H1 (cell line): Measurements from ENCODE around the gene CASS4. TPM values are rescaled to one million over a fixed set of nuclear protein-coding genes. Genes with fewer than 3 reads are reported as not detected.

Experiments used
- CTCF ChIA-PET: fragments of 300-600 bp; sonication (Branson Sonifier 250); formaldehyde crosslinking; loops from one replicate; lab custom pipeline; 2021; ENCODE audit not compliant: partially characterized antibody; lab: Charles Lee
- POLR2A ChIA-PET: fragments of 300-600 bp; sonication (Branson Sonifier 250); formaldehyde crosslinking; loops from one replicate; lab custom pipeline; 2021; ENCODE audit warnings: inconsistent platforms; ENCODE audit not compliant: partially characterized antibody; lab: Charles Lee
- DNase-seq, 2 experiments: peaks; one replicate each; pipeline versions ENCODE4 v3.0.0 to v3.0.0-alpha.2; 2010 to 2022; ENCODE audit warnings: low spot score in 2 of 2, low read depth in 1 of 2, mixed read lengths in 1 of 2
- FAIRE-seq: peaks from 2 replicates; lab custom pipeline; 2011; peaks lifted over from hg19 to GRCh38; lab: Jason Lieb, UNC
- H2AFZ ChIP-seq: 2 replicates; pipeline ENCODE4 v1.8.1; 2012; ENCODE audit warnings: low read length, inconsistent platforms
- H2AK5ac ChIP-seq: 2 replicates; pipeline ENCODE4 v1.6.1; 2013; ENCODE audit warnings: low read depth, low read length
- H2BK120ac ChIP-seq: replicated peaks from 2 replicates; pipeline ENCODE3; 2013; ENCODE audit warnings: low read depth, low read length, inconsistent platforms
- H2BK12ac ChIP-seq: 2 replicates; pipeline ENCODE4 v1.6.1; 2013; ENCODE audit warnings: low read depth, low read length
- H2BK15ac ChIP-seq: 2 replicates; pipeline ENCODE4 v1.6.1; 2013; ENCODE audit warnings: low read length
- H2BK20ac ChIP-seq: 2 replicates; pipeline ENCODE4 v1.6.1; 2013; ENCODE audit warnings: low read length
- H2BK5ac ChIP-seq: 2 replicates; pipeline ENCODE4 v1.6.1; 2013; ENCODE audit warnings: low read depth, low read length
- H3K14ac ChIP-seq: 2 replicates; pipeline ENCODE4 v1.6.1; 2013; ENCODE audit warnings: inconsistent platforms; ENCODE audit not compliant: insufficient read length
- H3K18ac ChIP-seq: 2 replicates; pipeline ENCODE4 v1.6.1; 2013; ENCODE audit warnings: low read length; ENCODE audit errors: extremely low read depth
- H3K23ac ChIP-seq: 2 replicates; pipeline ENCODE4 v1.6.1; 2013; ENCODE audit warnings: inconsistent platforms; ENCODE audit not compliant: insufficient read length
- H3K23me2 ChIP-seq: 2 replicates; pipeline ENCODE4 v1.6.1; 2013; ENCODE audit warnings: low read depth, low read length
- H3K27ac ChIP-seq: 2 replicates; pipeline ENCODE4 v1.6.1; 2011; ENCODE audit warnings: low read depth, low read length, inconsistent platforms
- H3K27me3 ChIP-seq, 4 experiments: replicated peaks in 1 of 4; 1 replicate in 1 of 4; 2 replicates in 3 of 4; pipeline versions ENCODE4 v1.6.1 to v1.8.1; 2011 to 2013; ENCODE audit warnings: low read length in 3 of 4, mild to moderate bottlenecking in 3 of 4, inconsistent platforms in 2 of 4, mixed read lengths in 2 of 4, moderate library complexity in 1 of 4; ENCODE audit not compliant: control insufficient read depth in 3 of 4, insufficient read depth in 3 of 4; ENCODE audit errors: extremely low read depth in 1 of 4
- H3K36me3 ChIP-seq, 4 experiments: 2 replicates each; pipeline versions ENCODE4 v1.6.1 to v1.8.1; 2011 to 2013; ENCODE audit warnings: mild to moderate bottlenecking in 4 of 4, low read length in 3 of 4, moderate library complexity in 2 of 4, control low read depth in 1 of 4, inconsistent platforms in 1 of 4; ENCODE audit not compliant: insufficient read depth in 4 of 4, control insufficient read depth in 2 of 4
- H3K4ac ChIP-seq: replicated peaks from 2 replicates; pipeline ENCODE3; 2013; ENCODE audit warnings: low read length, low read depth, mixed read lengths, inconsistent platforms; ENCODE audit not compliant: insufficient read length
- H3K4me1 ChIP-seq, 4 experiments: replicated peaks in 1 of 4; 1 replicate in 1 of 4; 2 replicates in 3 of 4; pipeline versions ENCODE4 v1.6.1 to v1.8.1; 2011 to 2013; ENCODE audit warnings: low read length in 3 of 4, inconsistent platforms in 2 of 4, mixed read lengths in 1 of 4; ENCODE audit not compliant: insufficient read depth in 4 of 4, control insufficient read depth in 3 of 4
- H3K4me2 ChIP-seq, 2 experiments: 2 replicates each; pipeline versions ENCODE4 v1.6.1 to v1.8.1; 2011 to 2013; ENCODE audit warnings: low read depth in 2 of 2, low read length in 2 of 2, control low read depth in 1 of 2, inconsistent platforms in 1 of 2, mild to moderate bottlenecking in 1 of 2; ENCODE audit not compliant: insufficient read depth in 1 of 2
- H3K4me3 ChIP-seq, 4 experiments: fragments of 200-600, 300-600 bp in 1 of 4; sonication (generic), shearing (Covaris generic), sonication (Bioruptor Twin) in 1 of 4; 2 replicates each; pipeline versions ENCODE4 v1.5.1 to v1.8.1; 2011 to 2016; ENCODE audit warnings: low read length in 4 of 4, low read depth in 3 of 4, control low read depth in 2 of 4, inconsistent platforms in 2 of 4, mild to moderate bottlenecking in 2 of 4, mixed read lengths in 1 of 4, moderate library complexity in 1 of 4; ENCODE audit not compliant: insufficient read depth in 2 of 4; ENCODE audit errors: extremely low read depth in 1 of 4
- H3K56ac ChIP-seq: replicated peaks from 2 replicates; pipeline ENCODE3; 2013; ENCODE audit warnings: low read depth, mild to moderate bottlenecking, mixed read lengths, low read length, inconsistent platforms; ENCODE audit not compliant: insufficient read length
- H3K79me1 ChIP-seq: 2 replicates; pipeline ENCODE4 v1.6.1; 2013; ENCODE audit warnings: low read depth, low read length, control low read depth
- H3K79me2 ChIP-seq, 2 experiments: 2 replicates each; pipeline versions ENCODE4 v1.6.1 to v1.8.1; 2012 to 2013; ENCODE audit warnings: low read length in 2 of 2, mild to moderate bottlenecking in 2 of 2, inconsistent platforms in 1 of 2; ENCODE audit not compliant: insufficient read depth in 2 of 2, control insufficient read depth in 1 of 2
- H3K9ac ChIP-seq, 4 experiments: replicated peaks in 1 of 4; 1 replicate in 1 of 4; 2 replicates in 3 of 4; pipeline versions ENCODE4 v1.6.1 to v1.8.1; 2011 to 2013; ENCODE audit warnings: low read depth in 3 of 4, low read length in 3 of 4, control low read depth in 2 of 4, mild to moderate bottlenecking in 2 of 4, moderate library complexity in 2 of 4, inconsistent platforms in 1 of 4; ENCODE audit errors: extremely low read depth in 1 of 4
- H3K9me3 ChIP-seq, 2 experiments: 2 replicates each; pipeline versions ENCODE4 v1.6.1 to v1.8.1; 2012 to 2013; ENCODE audit warnings: mild to moderate bottlenecking in 2 of 2, moderate library complexity in 2 of 2, control low read depth in 1 of 2, inconsistent platforms in 1 of 2, low read depth in 1 of 2, low read length in 1 of 2, mixed read lengths in 1 of 2; ENCODE audit not compliant: insufficient read depth in 2 of 2
- H4K20me1 ChIP-seq, 2 experiments: replicated peaks in 1 of 2; 2 replicates each; pipeline versions ENCODE3 to v1.8.1; 2011 to 2013; ENCODE audit warnings: inconsistent platforms in 2 of 2, low read length in 2 of 2, mild to moderate bottlenecking in 1 of 2; ENCODE audit not compliant: insufficient read depth in 2 of 2, control insufficient read depth in 1 of 2
- H4K5ac ChIP-seq: 2 replicates; pipeline ENCODE4 v1.6.1; 2013; ENCODE audit warnings: low read length, low read depth, mixed read lengths, inconsistent platforms; ENCODE audit not compliant: insufficient read length
- H4K8ac ChIP-seq: 2 replicates; pipeline ENCODE4 v1.8.0; 2013; ENCODE audit warnings: mild to moderate bottlenecking, moderate library complexity, low read length, inconsistent platforms; ENCODE audit not compliant: insufficient read depth; ENCODE audit errors: extremely low read depth
- H4K91ac ChIP-seq: replicated peaks from 2 replicates; pipeline ENCODE3; 2013; ENCODE audit warnings: low read length, mixed read lengths, inconsistent platforms; ENCODE audit not compliant: insufficient read length
- BACH1 ChIP-seq: IDR thresholded peaks from 2 replicates; pipeline ENCODE4 v1.6.1; 2012; ENCODE audit warnings: low read length, improper control_type of control experiment
- CBX5 ChIP-seq: fragments of 300-800, 300-1000 bp; sonication (generic); IDR thresholded peaks from 2 replicates; pipeline ENCODE4 v1.7.1; 2016; ENCODE audit warnings: antibody characterized with exemption, low read length, low read depth
- CBX8 ChIP-seq: fragments of 300-800, 300-1000 bp; sonication (generic); IDR thresholded peaks from 2 replicates; pipeline ENCODE4 v1.7.1; 2016; ENCODE audit warnings: low read depth, low read length, borderline replicate concordance
- EZH2 ChIP-seq: fragments of 200-600 bp; sonication (generic); IDR thresholded peaks from 2 replicates; pipeline ENCODE4 v1.7.1; 2012; ENCODE audit warnings: low read depth, mild to moderate bottlenecking, moderate library complexity, low read length, inconsistent platforms; ENCODE audit not compliant: severe bottlenecking
- GABPA ChIP-seq: IDR thresholded peaks from 2 replicates; pipeline ENCODE4 v1.6.1; 2011; ENCODE audit warnings: mild to moderate bottlenecking, low read length, moderate library complexity, borderline replicate concordance; ENCODE audit not compliant: insufficient read depth
- JUND ChIP-seq: IDR thresholded peaks from 2 replicates; pipeline ENCODE4 v1.6.1; 2011; ENCODE audit warnings: mild to moderate bottlenecking, improper control_type of control experiment, low read length
- MAFK ChIP-seq: IDR thresholded peaks from 2 replicates; pipeline ENCODE4 v1.6.1; 2012; ENCODE audit warnings: low read depth, mild to moderate bottlenecking, improper control_type of control experiment, low read length
- POU5F1 ChIP-seq: IDR thresholded peaks from 2 replicates; pipeline ENCODE4 v1.6.1; 2011; ENCODE audit warnings: low read depth, mild to moderate bottlenecking, low read length, moderate library complexity
- TAF7 ChIP-seq: optimal IDR thresholded peaks from 2 replicates; pipeline ENCODE3; 2011; ENCODE audit warnings: low read depth, mild to moderate bottlenecking, inconsistent platforms, low read length, moderate library complexity, borderline replicate concordance
- TCF12 ChIP-seq: IDR thresholded peaks from 2 replicates; pipeline ENCODE4 v1.6.1; 2011; ENCODE audit warnings: low read depth, mild to moderate bottlenecking, low read length
- YY1 ChIP-seq: IDR thresholded peaks from 2 replicates; pipeline ENCODE4 v1.6.1; 2011; ENCODE audit warnings: low read depth, mild to moderate bottlenecking, low read length
- WGBS, 2 experiments: shearing (Covaris generic) in 1 of 2; methylation state at CpG; one replicate each; pipeline versions ENCODE4 v1.1.6 to v1.1.7; 2013 to 2015; ENCODE audit warnings: low lambda C conversion rate in 2 of 2, mixed read lengths in 2 of 2, inconsistent platforms in 1 of 2, low coverage in 1 of 2, missing lambda C conversion rate in 1 of 2; ENCODE audit not compliant: insufficient replicate concordance in 2 of 2, insufficient coverage in 1 of 2, insufficient read length in 1 of 2; ENCODE audit errors: extremely low coverage in 1 of 2, missing lambda C conversion rate in 1 of 2; 5-methylcytosine and 5-hydroxymethylcytosine counted together
- polyA plus RNA-seq, 7 experiments: library from polyadenylated mRNA; depleted of rRNA in 3 of 7; stranded (reverse) in 5 of 7; unstranded in 2 of 7; fragments of >200 nt in 5 of 7; fragments of 200-250 nt in 2 of 7; gene quantifications; 1 replicate in 5 of 7; 2 replicates in 1 of 7; 4 replicates in 1 of 7; pipeline versions ENCODE4 v1.2.1 to v1.2.3, GENCODE V29; 2011 to 2013; ENCODE audit warnings: missing spikeins in 2 of 7, mixed read lengths in 2 of 7
- total RNA-seq: library from RNA; stranded (reverse); fragmentation: NEBNext Ultra II Directional; extraction: Animal tissue kit (Norgen Biotek cat#: 25700); gene quantifications from 2 replicates; pipeline ENCODE4 v1.2.1, GENCODE V29; 2021
- TF ChIP-seq, protein P1 (sequence below), 3 experiments: IDR thresholded peaks; 1 replicate in 2 of 3; 2 replicates in 1 of 3; pipeline versions ENCODE4 v1.5.1 to v1.6.1; 2011; ENCODE audit warnings: low read length in 3 of 3, mild to moderate bottlenecking in 3 of 3, inconsistent platforms in 2 of 3, low read depth in 1 of 3, moderate library complexity in 1 of 3; ENCODE audit not compliant: insufficient read depth in 1 of 3; ENCODE audit errors: control extremely low read depth in 1 of 3

Gene CASS4
- total and polyA plus RNA-seq, 2 of the 8 experiments (the other 6 are each of a cell fraction or from before 2014, with no cell fraction given), result not detected

DNA sequence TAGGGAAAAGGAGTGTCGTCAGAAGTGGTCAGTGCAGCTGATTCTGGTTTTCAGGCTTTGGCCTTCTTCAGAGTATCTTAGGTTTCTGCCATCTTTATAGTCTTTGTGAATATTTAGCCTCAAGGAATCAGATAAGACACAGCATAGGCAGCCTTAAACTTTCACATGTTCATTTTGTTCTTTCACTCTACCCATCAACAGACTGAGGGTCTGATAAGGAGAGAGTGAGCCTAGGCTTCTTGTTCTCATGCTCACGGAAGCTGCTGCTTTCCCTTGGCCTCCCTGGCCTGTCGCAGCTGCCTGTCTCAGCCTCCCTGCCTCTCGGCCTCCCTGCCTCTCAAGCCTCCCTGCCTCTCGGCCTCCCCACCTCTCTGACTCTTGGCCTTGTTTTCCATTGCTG, 76.5 kb downstream of the CASS4 start:
- H3K27me3 ChIP-seq, result no peaks in the 10 kb centered on the region
- H2AFZ ChIP-seq, result no peak overlapping the region
- H3K23ac ChIP-seq, result no peak overlapping the region
- H3K14ac ChIP-seq, result no peak overlapping the region
- no peak overlapping the region for H4K91ac ChIP-seq
- no peak overlapping the region for H3K4me3 ChIP-seq
- H2BK120ac ChIP-seq, result no peak overlapping the region
- H3K18ac ChIP-seq, result no peak overlapping the region
- H3K23me2 ChIP-seq, result no peaks in the 10 kb centered on the region
- H3K4me1 ChIP-seq, result no peaks in the 10 kb centered on the region
- H3K9me3 ChIP-seq, result no peaks in the 10 kb centered on the region
- DNase-seq (no peak), FAIRE-seq (no peak)
- ChIA-PET CTCF (interaction anchor here (1.2 to 3.1 kb wide), 2 partner anchors 16 to 63 kb away, joined by 3 to 14 read pairs; no protein-coding TSS in a partner anchor), POLR2A (interaction anchor here (0.6 kb wide), 1 partner anchor 76 kb away, joined by 3 read pairs; no protein-coding TSS in a partner anchor)
- H2BK20ac ChIP-seq, result no peak overlapping the region
- H3K4me2 ChIP-seq, result no peak overlapping the region
- no peak overlapping the region for H3K4ac ChIP-seq
- H3K27ac ChIP-seq, result no peak overlapping the region
- peaks cover 2 to 13% (median 6%) of the 10 kb centered on the region in 4 experiments; a peak in 5 of 8 replicates for H3K36me3 ChIP-seq
- H4K8ac ChIP-seq, result no peak overlapping the region
- peaks cover 0 to 4% of the 10 kb centered on the region in 2 experiments for H4K20me1 ChIP-seq
- H2BK5ac ChIP-seq, result no peak overlapping the region
- H3K79me1 ChIP-seq, result no peaks in the 10 kb centered on the region; the same call in 1 of the 2 replicates
- H2AK5ac ChIP-seq, result no peak overlapping the region
- WGBS, 2 experiments, result 95% methylated on average over 5 of the region's 5 CpGs; no CpG with 5 or more reads in 1 of the 2 experiments
- no peak overlapping the region for H3K56ac ChIP-seq
- H3K79me2 ChIP-seq, result no peaks in the 10 kb centered on the region; a peak in 1 of 4 replicates
- H2BK12ac ChIP-seq, result no peak overlapping the region
- H3K9ac ChIP-seq, result no peak overlapping the region
- no peak overlapping the region for H2BK15ac ChIP-seq
- no peak overlapping the region for H4K5ac ChIP-seq
- TF ChIP-seq, protein P1, sequence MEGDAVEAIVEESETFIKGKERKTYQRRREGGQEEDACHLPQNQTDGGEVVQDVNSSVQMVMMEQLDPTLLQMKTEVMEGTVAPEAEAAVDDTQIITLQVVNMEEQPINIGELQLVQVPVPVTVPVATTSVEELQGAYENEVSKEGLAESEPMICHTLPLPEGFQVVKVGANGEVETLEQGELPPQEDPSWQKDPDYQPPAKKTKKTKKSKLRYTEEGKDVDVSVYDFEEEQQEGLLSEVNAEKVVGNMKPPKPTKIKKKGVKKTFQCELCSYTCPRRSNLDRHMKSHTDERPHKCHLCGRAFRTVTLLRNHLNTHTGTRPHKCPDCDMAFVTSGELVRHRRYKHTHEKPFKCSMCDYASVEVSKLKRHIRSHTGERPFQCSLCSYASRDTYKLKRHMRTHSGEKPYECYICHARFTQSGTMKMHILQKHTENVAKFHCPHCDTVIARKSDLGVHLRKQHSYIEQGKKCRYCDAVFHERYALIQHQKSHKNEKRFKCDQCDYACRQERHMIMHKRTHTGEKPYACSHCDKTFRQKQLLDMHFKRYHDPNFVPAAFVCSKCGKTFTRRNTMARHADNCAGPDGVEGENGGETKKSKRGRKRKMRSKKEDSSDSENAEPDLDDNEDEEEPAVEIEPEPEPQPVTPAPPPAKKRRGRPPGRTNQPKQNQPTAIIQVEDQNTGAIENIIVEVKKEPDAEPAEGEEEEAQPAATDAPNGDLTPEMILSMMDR (IDR thresholded peaks at IDR 0.05; ENCODE audit: control extremely low read depth in 1 of 3, insufficient read depth in 1 of 3, low read depth in 1 of 3, low read length in 3 of 3), result no peak
- no peak for TF ChIP-seq GABPA
- TF ChIP-seq TCF12, result no peak
- no peak for TF ChIP-seq CBX8
- no peak for TF ChIP-seq BACH1
- TF ChIP-seq CBX5, result no peak
- no peak for TF ChIP-seq YY1
- TF ChIP-seq EZH2, result no peak
- no peak for TF ChIP-seq TAF7
- TF ChIP-seq POU5F1, result no peak
- no peak for TF ChIP-seq JUND
- no peak for TF ChIP-seq MAFK
